ENCODE data around the gene SPON1.
"Not testable (repeated sequence)": the region's sequence is repeated elsewhere in the genome, so short reads cannot be mapped to it uniquely, and the experiment has no call there.

The SPON1 gene

DNA sequence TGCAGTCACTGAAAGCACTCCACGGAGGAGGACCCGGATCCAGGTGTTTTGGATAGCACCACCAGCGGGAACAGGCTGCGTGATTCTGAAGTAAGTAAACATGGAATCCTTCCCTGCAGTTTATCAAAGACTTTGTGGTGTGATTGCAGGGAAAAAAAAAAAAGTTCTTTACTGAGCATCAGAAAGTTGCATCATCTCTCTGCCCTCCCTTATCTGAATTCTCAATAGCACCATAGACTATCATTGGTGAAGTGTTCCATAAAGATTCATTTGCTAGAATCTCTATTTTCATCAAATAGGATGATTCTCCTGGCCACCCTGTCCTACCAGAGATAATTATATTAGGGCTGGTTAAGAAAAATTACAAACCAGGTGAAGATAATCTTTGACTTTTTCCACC, 79.0 kb downstream of the SPON1 start:
- DNase-seq = no peak

- peak in 1 of 2 experiments; percentile 4 for DNase-seq
Measured at GRCh38 chr11:14042686-14043465, 80.4 kb downstream of the SPON1 start.

- no peak for DNase-seq
Measured at GRCh38 chr11:14044916-14045315, 82.4 kb downstream of the SPON1 start.

GRCh38 chr11:14045417-14045816, 82.9 kb downstream of the SPON1 start:
- no peak for DNase-seq

- no peak for DNase-seq
Measured at GRCh38 chr11:14052198-14052597, 89.7 kb downstream of the SPON1 start.

DNA sequence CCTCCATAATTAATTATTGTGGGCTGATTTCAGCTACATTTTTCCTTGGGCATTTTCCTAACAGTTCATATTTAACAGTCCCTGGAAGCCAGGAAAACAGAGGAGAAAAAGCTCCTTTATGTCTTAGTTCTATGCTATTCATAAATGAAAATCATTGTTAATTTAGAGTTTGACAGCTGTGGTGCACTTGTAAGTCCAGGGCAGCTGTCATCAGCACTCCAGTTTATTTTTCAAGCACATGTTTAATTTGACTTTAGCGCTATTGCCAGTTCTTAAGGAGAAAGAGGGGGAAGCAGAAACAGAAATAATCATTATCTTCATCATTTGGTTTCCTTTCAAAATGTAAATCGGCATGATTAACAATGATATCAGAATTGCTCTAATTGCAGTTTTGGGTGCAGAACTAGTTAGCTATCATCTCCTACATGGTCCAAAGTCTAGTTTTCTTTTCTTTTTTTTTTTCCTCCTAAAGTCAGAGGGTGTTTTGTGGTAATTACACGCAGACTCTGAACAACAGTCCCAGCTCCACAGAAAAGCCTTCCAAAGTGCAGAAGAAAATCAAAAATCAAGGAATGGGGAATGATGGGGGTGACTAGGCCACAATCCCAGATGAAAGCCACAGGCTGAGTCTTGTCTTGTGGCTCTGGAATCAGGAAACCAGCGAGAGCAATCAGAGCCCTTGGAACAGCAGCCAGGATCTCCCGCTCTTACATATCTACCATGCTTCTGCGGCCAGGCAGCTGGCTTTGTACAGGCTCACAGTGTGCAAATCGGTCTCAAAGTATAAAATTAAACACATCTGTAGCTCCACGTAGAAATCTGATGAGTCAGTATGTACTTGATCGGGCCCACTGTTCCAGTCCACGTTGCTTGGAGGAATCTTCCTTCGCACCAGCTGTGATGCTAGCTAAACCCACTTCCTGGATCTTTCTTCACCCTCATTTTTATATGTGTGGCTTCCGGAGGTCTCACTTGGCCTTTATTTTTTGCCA, 91.9 kb downstream of the SPON1 start:
- DNase-seq = peak; percentile 16 to 81

GRCh38 chr11:14055936-14056335, 93.4 kb downstream of the SPON1 start:
- DNase-seq = no peak

DNA sequence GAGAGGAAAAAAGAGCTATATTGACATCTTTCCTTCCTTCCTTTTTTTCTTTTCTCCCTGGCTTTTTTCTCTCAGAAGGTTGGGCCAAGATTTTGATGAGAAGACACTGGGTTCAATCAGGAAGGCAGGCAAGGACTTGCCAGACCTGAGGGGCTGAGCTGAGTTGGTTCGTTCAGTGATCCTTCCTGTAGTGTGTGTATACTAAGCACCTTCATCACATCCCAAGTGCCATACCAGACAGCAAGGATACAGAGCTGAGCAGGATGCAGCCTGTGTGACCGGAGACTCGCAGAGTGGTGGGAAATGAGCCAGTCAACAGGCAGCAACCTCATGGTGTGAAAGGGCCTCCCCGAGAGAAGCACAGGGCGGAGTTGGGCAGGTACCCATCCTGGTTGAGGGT, 95.5 kb downstream of the SPON1 start:
- no peak for DNase-seq

GRCh38 chr11:14059491-14059890, 97.0 kb downstream of the SPON1 start:
- DNase-seq = no peak

DNA sequence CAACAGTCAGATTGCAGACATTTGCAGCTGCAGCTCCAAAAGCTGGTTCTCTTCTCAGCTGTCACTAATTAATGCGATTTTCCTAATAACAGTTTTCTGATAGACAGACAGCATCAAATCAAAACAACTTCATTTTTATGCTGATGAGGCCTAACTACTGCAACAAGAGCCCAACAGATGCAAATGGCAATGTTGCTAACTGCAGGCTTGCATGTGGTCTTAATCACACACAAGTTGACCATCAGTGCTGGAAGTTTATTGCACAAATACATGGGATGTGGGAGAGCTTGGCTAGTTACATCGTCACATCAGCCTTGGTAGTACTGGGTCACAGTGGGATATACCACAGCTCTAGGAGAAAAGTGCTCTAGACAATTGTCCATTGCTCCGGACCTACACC, 99.2 kb downstream of the SPON1 start:
- no peak for DNase-seq

DNA sequence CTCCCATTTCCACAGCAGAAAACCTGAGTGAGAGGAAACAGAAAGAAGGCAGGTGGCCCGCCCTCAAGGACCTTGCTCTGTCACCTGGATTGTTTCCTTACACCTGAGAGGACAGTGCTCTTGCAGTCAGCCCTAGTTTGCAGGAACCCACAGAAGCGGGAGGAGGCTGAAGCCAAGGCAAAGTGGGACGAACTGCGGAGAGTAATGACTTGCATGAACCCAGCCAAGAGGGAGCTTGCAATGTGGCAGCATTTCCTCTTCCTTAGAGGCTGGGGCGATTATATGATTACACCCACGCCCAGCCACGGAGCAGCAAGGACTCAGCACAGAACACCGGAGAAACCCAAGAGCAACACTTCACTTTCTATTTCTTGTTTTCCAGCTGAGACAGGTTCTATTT, 102.6 kb downstream of the SPON1 start:
- no peak for DNase-seq

DNA sequence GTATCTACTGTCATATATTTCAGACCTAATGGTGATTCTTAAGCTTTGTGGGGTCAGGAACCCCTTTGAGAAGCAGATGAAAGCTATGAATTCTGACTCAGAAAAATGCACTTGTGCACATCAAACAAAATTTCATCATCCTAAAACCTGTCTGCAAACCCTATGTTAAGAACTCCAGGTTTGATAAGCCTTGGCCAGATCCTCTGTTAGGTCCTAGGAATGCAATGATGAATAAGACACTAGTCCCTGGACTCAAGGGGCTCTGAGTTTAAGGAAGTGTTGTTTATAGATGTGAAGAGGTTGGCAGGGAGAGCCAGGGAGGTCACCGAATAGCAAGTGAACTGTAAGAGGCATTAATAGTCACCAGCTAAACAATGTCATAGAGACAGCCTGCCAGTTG, 103.2 kb downstream of the SPON1 start:
- no peak for DNase-seq

DNA sequence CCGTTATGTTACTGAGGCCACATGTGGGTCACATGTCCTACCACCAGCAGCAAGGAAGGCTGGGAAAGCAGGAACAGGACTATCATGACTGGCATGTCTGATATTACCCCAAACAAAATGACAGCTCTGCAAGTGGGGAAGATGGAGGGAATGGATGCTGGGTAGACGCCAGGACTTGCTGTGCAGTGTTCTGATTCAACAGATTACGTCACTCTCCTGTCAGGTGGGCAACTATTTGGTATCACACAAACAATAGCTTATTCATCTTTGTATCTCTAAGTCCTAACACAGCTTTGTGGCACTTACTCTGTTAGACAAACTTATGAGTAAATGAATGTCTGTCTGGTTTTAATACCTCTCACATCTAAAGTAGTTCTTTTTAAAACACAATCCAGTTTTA, 105.2 kb downstream of the SPON1 start:
- DNase-seq = no peak

- DNase-seq = no peak
Measured at GRCh38 chr11:14070896-14071295, 108.4 kb downstream of the SPON1 start.

DNA sequence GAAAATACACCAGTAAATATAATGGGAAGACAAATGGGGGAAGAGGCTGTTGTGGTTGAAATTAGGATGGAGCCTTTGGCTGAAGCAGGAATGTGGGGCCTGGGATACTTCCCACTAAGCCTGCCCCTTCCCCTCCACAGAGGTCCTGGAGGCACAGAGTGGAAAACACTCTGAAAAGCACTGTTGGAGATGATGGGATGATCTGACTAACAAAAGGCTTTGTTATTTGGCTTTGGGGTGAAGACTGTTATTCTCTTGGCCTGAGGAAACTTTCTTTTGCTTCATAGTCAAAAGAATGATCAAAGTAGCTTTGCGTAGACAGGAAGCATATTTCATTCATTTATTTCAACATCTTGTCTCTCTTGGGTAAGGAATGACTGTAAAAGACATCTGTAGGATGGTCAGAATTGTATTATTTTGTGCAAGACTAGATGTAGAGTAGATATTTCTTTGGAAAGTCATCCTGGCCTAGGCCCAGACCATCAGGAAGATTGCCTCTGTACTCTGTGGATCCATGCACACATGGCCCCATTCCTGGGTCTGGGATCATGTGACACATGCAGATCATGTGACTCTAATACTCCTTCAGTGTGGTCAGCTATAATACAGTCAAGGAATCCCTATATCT, 111.4 kb downstream of the SPON1 start:
- no peak for DNase-seq

DNA sequence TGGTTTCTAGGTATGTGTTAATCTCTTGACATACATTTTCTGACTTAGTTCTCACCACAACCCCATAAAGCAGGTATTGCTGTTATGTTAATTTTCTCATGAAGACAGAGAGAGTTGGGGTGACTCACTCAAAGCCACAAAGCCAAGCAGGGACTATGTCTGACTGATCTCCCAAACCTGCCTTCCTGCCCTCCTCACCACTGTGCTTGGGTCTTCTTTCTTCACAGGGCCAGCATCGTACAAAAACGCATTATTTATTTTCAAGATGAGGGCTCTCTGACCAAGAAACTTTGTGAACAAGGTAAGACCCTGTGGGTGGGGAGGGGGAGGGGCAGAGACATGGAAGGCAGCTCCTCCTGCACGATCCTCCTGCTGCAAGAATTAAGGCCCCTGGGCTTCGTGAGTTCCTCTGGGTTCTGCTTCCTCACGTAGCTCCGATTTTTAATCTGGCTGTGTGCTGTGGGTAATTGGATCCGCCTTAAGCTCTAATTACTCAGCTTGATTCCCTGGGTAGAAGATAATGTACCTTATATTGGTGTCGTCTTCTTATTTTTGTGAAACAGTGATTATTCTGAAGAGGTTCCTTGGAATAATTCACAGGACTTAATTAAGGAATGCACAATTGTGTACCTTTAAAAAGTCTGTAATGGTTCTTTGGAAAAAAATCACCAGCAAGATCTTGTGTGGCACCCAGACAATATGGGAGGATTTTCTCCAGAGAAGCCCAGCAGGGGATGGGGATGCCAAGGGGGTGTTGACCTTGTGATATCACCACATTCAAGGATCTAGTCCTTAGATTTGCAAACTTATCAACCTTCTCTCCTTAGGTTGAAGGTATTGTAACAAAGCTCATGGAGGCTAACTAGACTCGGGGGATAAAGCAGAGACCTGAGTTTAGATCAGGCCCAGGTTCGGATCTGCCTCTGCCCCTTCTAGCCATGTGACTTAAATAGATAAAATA, 112.9 kb downstream of the SPON1 start:
- peak; percentile 50 to 81 for DNase-seq

GRCh38 chr11:14079011-14079410, 116.5 kb downstream of the SPON1 start:
- no peak for DNase-seq

DNA sequence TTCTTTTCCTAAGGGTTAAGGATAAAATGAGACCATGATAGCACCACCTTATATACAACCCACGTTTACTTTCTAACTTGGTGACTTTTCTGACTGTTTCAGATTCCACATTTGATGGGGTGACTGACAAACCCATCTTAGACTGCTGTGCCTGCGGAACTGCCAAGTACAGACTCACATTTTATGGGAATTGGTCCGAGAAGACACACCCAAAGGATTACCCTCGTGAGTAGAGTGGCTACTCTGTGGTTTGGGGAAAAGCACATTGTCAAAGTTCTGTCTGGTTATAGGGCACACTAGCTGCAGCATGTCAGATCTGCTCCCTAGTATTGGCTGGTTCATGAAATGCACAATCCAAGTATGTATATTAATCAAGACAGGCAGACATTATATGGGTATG, 117.3 kb downstream of the SPON1 start:
- DNase-seq = no peak

DNA sequence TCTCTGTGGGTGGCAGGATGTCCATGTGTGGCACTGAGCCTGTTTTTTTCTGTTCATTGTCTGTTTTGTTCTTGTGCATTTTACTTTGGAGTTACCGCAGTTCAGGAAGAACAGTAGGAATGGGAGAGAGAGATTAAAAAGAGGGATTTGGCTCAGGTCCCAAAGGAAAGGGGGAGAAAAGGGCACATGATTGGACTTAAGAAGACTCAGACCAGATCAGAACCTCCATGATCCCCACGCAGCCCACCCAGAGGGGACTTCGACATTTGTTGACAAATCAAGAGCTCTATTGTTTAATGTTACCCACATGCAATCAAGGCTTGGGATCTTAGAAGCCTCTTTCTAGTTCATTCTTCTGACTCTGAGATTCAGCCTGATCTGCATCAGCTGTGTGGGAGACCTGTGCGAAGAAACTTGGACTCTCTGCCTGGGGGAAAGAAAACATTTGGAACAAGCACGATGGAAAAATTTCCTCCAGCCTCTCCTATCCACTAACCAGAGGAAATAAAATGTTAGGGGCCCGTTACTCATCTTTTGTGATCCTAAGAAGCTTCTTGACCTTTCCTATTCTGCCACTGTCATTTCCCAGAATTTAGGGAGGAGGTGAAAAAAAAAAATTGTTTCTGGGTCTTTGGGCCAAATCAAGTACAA, 119.2 kb downstream of the SPON1 start:
- no peak for DNase-seq

DNA sequence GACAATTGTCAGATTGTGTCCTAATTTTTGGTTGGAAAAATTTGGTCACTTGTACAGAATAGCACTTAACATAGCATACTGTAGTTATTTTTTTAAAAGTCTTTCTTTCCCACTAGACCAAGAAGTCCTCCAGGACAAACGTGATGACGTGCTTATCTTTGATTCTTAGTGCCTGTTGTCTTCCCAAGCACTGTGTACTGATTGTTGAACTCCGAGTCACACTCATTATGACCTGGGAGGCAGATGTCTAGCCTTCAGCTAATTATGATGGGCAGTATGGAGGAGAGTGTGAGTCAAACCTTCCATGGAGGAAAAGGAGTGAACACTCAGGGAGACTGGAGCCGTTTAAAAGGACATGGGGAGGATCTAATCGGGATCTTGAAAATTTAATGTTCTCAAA, 119.8 kb downstream of the SPON1 start:
- DNase-seq = no peak

DNA sequence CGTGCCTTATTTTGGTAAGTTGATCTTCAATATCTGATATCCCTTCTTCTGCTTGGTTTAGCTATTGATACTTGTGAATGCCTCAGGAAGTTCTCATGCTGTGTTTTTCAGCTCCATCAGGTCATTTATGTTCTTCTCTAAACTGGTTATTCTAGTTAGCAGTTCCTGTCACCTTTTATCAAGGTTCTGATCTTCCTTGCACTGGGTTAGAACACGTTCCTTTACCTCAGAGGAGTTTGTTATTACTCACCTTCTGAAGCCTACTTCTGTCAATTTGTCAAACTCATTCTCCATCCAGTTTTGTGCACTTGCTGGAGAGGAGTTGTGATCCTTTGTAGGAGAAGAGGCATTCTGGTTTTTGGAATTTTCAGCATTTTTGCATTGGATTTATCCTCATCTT, 126.3 kb downstream of the SPON1 start:
- not testable (repeated sequence) for DNase-seq

Measured in NCI-H524 (cell line).